Lower leg skin (tissue), 3 donors: ENCODE measurements around the gene FEM1B.

Experiments
- CTCF ChIP-seq, 3 donors: fragments of 450-650 bp; IDR thresholded peaks; one replicate each; pipeline ENCODE4 v1.5.1; 2016; ENCODE audit warnings: antibody characterized with exemption in 3 of 3, mild to moderate bottlenecking in 3 of 3, moderate library complexity in 2 of 3
- POLR2A ChIP-seq, 2 donors: fragments of 450-650 bp; IDR thresholded peaks; one replicate each; pipeline ENCODE4 v1.6.1; 2016 to 2017; ENCODE audit warnings: antibody characterized with exemption in 2 of 2, mild to moderate bottlenecking in 1 of 2, moderate library complexity in 1 of 2

GRCh38 chr15:68286256-68286655 lies 8.7 kb downstream of the FEM1B start:
- no peak for TF ChIP-seq POLR2A (IDR thresholded peaks at IDR 0.05)
- no peak for TF ChIP-seq CTCF (IDR thresholded peaks at IDR 0.05)
